ENCODE results near the gene SCN4B.
"Not testable (repeated sequence)": the region's sequence is repeated elsewhere in the genome, so short reads cannot be mapped to it uniquely, and the experiment has no call there.

The SCN4B gene

GRCh38 chr11:118184784-118185579, 32.4 kb upstream of the SCN4B start:
- WGBS, 2 donors (ENCODE audit: extremely low coverage in 2 of 2, insufficient read length in 2 of 2, insufficient replicate concordance in 1 of 2): no CpG with 5 or more reads among the region's 12 CpGs

DNA sequence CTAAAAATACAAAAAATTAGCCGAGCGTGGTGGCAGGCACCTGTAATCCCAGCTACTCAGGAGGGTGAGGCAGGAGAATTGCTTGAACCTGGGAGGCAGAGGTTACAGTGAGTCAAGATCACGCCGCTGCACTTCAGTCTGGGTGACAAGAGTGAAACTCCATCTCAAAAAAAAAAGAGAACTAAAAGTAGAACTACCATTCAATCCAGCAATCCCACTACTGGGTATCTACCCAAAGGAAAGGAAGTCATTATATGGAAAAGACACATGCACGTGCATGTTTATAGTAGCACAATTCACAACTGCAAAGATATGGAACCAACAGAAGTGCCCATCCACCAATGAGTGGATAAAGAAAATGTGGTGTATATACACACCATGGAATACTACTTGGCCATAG, 31.1 kb upstream of the SCN4B start:
- not testable (repeated sequence) for H3K14ac ChIP-seq (ENCODE audit: low read length)

More at GRCh38 chr11:118184784-118185579, 32.4 kb upstream of the SCN4B start:
- no peak for DNase-seq (ENCODE audit: low spot score)
- no peaks in the 10 kb centered on the region for H3K36me3 ChIP-seq (replicated peaks in 1 of 2; ENCODE audit: control insufficient read depth in 2 of 2, insufficient read depth in 2 of 2, low read length in 2 of 2)
- no peak overlapping the region for H4K91ac ChIP-seq (ENCODE audit: low read depth, low read length, poor library complexity)
- H2BK5ac ChIP-seq (ENCODE audit: low read length): no peak overlapping the region
- H3K14ac ChIP-seq (ENCODE audit: low read length): no peak overlapping the region
- no peak overlapping the region for H3K18ac ChIP-seq (ENCODE audit: low read length)
- no peaks in the 10 kb centered on the region for H3K79me1 ChIP-seq (ENCODE audit: low read depth, low read length)
- H2AFZ ChIP-seq (ENCODE audit: low read length): no peak overlapping the region
- no peak overlapping the region for H3K4me2 ChIP-seq (ENCODE audit: insufficient read depth, low read length, poor library complexity, severe bottlenecking)
- no peak overlapping the region for H2BK15ac ChIP-seq (ENCODE audit: low read length)
- no peak overlapping the region for H3K27ac ChIP-seq (replicated peaks; ENCODE audit: low read length)
- H2BK120ac ChIP-seq (ENCODE audit: low read depth, low read length): no peak overlapping the region
- peaks cover 0 to 3% of the 10 kb centered on the region in 2 donors for H3K4me1 ChIP-seq (ENCODE audit: control insufficient read depth in 2 of 2, insufficient read depth in 1 of 2, low read depth in 1 of 2, low read length in 2 of 2)
- H3K4me3 ChIP-seq (ENCODE audit: low read length in 2 of 2): no peak overlapping the region
- H3K4ac ChIP-seq (ENCODE audit: low read length): no peak overlapping the region
- no peak overlapping the region for H3K23ac ChIP-seq (ENCODE audit: low read depth, low read length, poor library complexity)
- H2AK5ac ChIP-seq (ENCODE audit: low read depth, low read length): no peak overlapping the region
- no peak overlapping the region for H3K9ac ChIP-seq (ENCODE audit: low read depth, low read length, poor library complexity)
- H2BK12ac ChIP-seq (ENCODE audit: low read length): no peak overlapping the region
- no peaks in the 10 kb centered on the region for H3K9me3 ChIP-seq (replicated peaks in 1 of 2; ENCODE audit: control insufficient read depth in 2 of 2, insufficient read depth in 1 of 2, low read depth in 1 of 2, low read length in 2 of 2)
- peaks cover 0 to 16% (median 0%) of the 10 kb centered on the region in 3 experiments for H3K27me3 ChIP-seq (ENCODE audit: control insufficient read depth in 3 of 3, insufficient read depth in 3 of 3, low read depth in 1 of 3, low read length in 3 of 3)
- H4K8ac ChIP-seq (ENCODE audit: low read depth, low read length): no peak overlapping the region

GRCh38 chr11:118180300-118180703, 27.7 kb upstream of the SCN4B start:
- Histone ChIP-seq H3K9me3 (replicated peaks in 1 of 2; ENCODE audit: control insufficient read depth in 2 of 2, insufficient read depth in 1 of 2, low read depth in 1 of 2, low read length in 2 of 2) (no peaks in the 10 kb centered on the region), H2BK5ac (ENCODE audit: low read length) (no peak overlapping the region), H3K27me3 (ENCODE audit: control insufficient read depth in 3 of 3, insufficient read depth in 3 of 3, low read depth in 1 of 3, low read length in 3 of 3) (peaks cover 0 to 31% (median 9%) of the 10 kb centered on the region in 3 experiments), H3K9ac (ENCODE audit: low read depth, low read length, poor library complexity) (no peak overlapping the region), H2AK5ac (ENCODE audit: low read depth, low read length) (no peak overlapping the region), H3K36me3 (replicated peaks in 1 of 2; ENCODE audit: control insufficient read depth in 2 of 2, insufficient read depth in 2 of 2, low read length in 2 of 2) (no peaks in the 10 kb centered on the region), H4K8ac (ENCODE audit: low read depth, low read length) (no peak overlapping the region), H2BK120ac (ENCODE audit: low read depth, low read length) (no peak overlapping the region), H3K4me1 (ENCODE audit: control insufficient read depth in 2 of 2, insufficient read depth in 1 of 2, low read depth in 1 of 2, low read length in 2 of 2) (peaks cover 0 to 9% of the 10 kb centered on the region in 2 donors), H2BK12ac (ENCODE audit: low read length) (no peak overlapping the region), H2BK15ac (ENCODE audit: low read length) (no peak overlapping the region), H3K4me2 (ENCODE audit: insufficient read depth, low read length, poor library complexity, severe bottlenecking) (peak overlapping the region; percentile 59), H4K91ac (ENCODE audit: low read depth, low read length, poor library complexity) (no peak overlapping the region), H3K4me3 (ENCODE audit: low read length in 2 of 2) (no peak overlapping the region), H3K4ac (ENCODE audit: low read length) (no peak overlapping the region), H3K14ac (ENCODE audit: low read length) (peak overlapping the region; percentile 11), H3K18ac (ENCODE audit: low read length) (peak overlapping the region; percentile 86), H2AFZ (ENCODE audit: low read length) (peak overlapping the region; percentile 90), H3K23ac (ENCODE audit: low read depth, low read length, poor library complexity) (no peak overlapping the region), H3K27ac (replicated peaks; ENCODE audit: low read length) (no peak overlapping the region), H3K79me1 (ENCODE audit: low read depth, low read length) (no peaks in the 10 kb centered on the region)
- no CpG with 5 or more reads among the region's 11 CpGs for WGBS, 2 donors (ENCODE audit: extremely low coverage in 2 of 2, insufficient read length in 2 of 2, insufficient replicate concordance in 1 of 2)
- DNase-seq (ENCODE audit: low spot score): peak; percentile 60

More for the DNA sequence above, 31.1 kb upstream of the SCN4B start:
- not testable (repeated sequence) for H3K36me3 ChIP-seq (replicated peaks in 1 of 2; ENCODE audit: control insufficient read depth in 2 of 2, insufficient read depth in 2 of 2, low read length in 2 of 2); H3K4me2 ChIP-seq (ENCODE audit: insufficient read depth, low read length, poor library complexity, severe bottlenecking); H3K9ac ChIP-seq (ENCODE audit: low read depth, low read length, poor library complexity); H2AFZ ChIP-seq (ENCODE audit: low read length); H2BK120ac ChIP-seq (ENCODE audit: low read depth, low read length); H3K18ac ChIP-seq (ENCODE audit: low read length); H2AK5ac ChIP-seq (ENCODE audit: low read depth, low read length); H3K4me3 ChIP-seq (ENCODE audit: low read length in 2 of 2); H3K79me1 ChIP-seq (ENCODE audit: low read depth, low read length); H4K8ac ChIP-seq (ENCODE audit: low read depth, low read length); H3K23ac ChIP-seq (ENCODE audit: low read depth, low read length, poor library complexity); H2BK15ac ChIP-seq (ENCODE audit: low read length); H2BK5ac ChIP-seq (ENCODE audit: low read length); H3K4me1 ChIP-seq (ENCODE audit: control insufficient read depth in 2 of 2, insufficient read depth in 1 of 2, low read depth in 1 of 2, low read length in 2 of 2); H3K4ac ChIP-seq (ENCODE audit: low read length); H4K91ac ChIP-seq (ENCODE audit: low read depth, low read length, poor library complexity); DNase-seq (ENCODE audit: low spot score); H3K27ac ChIP-seq (replicated peaks; ENCODE audit: low read length); H2BK12ac ChIP-seq (ENCODE audit: low read length); H3K9me3 ChIP-seq (replicated peaks in 1 of 2; ENCODE audit: control insufficient read depth in 2 of 2, insufficient read depth in 1 of 2, low read depth in 1 of 2, low read length in 2 of 2)
- peaks cover 0 to 16% (median 0%) of the 10 kb centered on the region in 3 experiments for H3K27me3 ChIP-seq (ENCODE audit: control insufficient read depth in 3 of 3, insufficient read depth in 3 of 3, low read depth in 1 of 3, low read length in 3 of 3)
- no CpG with 5 or more reads among the region's 5 CpGs for WGBS, 2 donors (ENCODE audit: extremely low coverage in 2 of 2, insufficient read length in 2 of 2, insufficient replicate concordance in 1 of 2)

DNA sequence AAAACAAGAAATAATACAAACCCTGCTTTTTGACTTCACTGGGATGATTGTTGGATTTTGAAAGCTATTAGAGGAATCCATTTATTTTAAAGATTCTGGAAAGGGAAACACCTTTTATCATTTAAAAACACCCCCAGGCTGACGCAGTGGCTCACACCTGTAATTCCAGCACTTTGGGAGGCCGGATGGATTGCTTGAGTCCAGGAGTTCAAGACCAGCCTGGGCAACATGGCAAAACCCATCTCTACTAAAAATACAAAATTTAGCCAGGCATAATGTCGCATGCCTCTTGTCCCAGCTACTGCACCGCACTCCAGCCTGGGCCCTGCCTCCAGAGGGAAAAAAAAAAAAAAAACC, 24.1 kb upstream of the SCN4B start:
- no peak overlapping the region for H2BK15ac ChIP-seq (ENCODE audit: low read length)
- peaks cover 0 to 51% (median 23%) of the 10 kb centered on the region in 3 experiments for H3K27me3 ChIP-seq (ENCODE audit: control insufficient read depth in 3 of 3, insufficient read depth in 3 of 3, low read depth in 1 of 3, low read length in 3 of 3)
- no CpG with 5 or more reads among the region's 4 CpGs for WGBS, 2 donors (ENCODE audit: extremely low coverage in 2 of 2, insufficient read length in 2 of 2, insufficient replicate concordance in 1 of 2)
- no peak overlapping the region for H4K91ac ChIP-seq (ENCODE audit: low read depth, low read length, poor library complexity)
- no peaks in the 10 kb centered on the region for H3K9me3 ChIP-seq (replicated peaks in 1 of 2; ENCODE audit: control insufficient read depth in 2 of 2, insufficient read depth in 1 of 2, low read depth in 1 of 2, low read length in 2 of 2)
- H3K18ac ChIP-seq (ENCODE audit: low read length): no peak overlapping the region
- no peak overlapping the region for H3K4me2 ChIP-seq (ENCODE audit: insufficient read depth, low read length, poor library complexity, severe bottlenecking)
- H2BK120ac ChIP-seq (ENCODE audit: low read depth, low read length): no peak overlapping the region
- H3K79me1 ChIP-seq (ENCODE audit: low read depth, low read length): no peaks in the 10 kb centered on the region
- H3K4me1 ChIP-seq (ENCODE audit: control insufficient read depth in 2 of 2, insufficient read depth in 1 of 2, low read depth in 1 of 2, low read length in 2 of 2): peaks cover 0 to 16% of the 10 kb centered on the region in 2 donors
- H3K27ac ChIP-seq (replicated peaks; ENCODE audit: low read length): no peak overlapping the region
- no peak overlapping the region for H3K14ac ChIP-seq (ENCODE audit: low read length)
- no peak overlapping the region for H2AK5ac ChIP-seq (ENCODE audit: low read depth, low read length)
- no peak overlapping the region for H3K9ac ChIP-seq (ENCODE audit: low read depth, low read length, poor library complexity)
- no peak overlapping the region for H3K4me3 ChIP-seq (ENCODE audit: low read length in 2 of 2)
- H3K23ac ChIP-seq (ENCODE audit: low read depth, low read length, poor library complexity): no peak overlapping the region
- no peaks in the 10 kb centered on the region for H3K36me3 ChIP-seq (replicated peaks in 1 of 2; ENCODE audit: control insufficient read depth in 2 of 2, insufficient read depth in 2 of 2, low read length in 2 of 2)
- DNase-seq (ENCODE audit: low spot score): no peak
- no peak overlapping the region for H2BK5ac ChIP-seq (ENCODE audit: low read length)
- no peak overlapping the region for H4K8ac ChIP-seq (ENCODE audit: low read depth, low read length)
- no peak overlapping the region for H2BK12ac ChIP-seq (ENCODE audit: low read length)
- no peak overlapping the region for H2AFZ ChIP-seq (ENCODE audit: low read length)
- H3K4ac ChIP-seq (ENCODE audit: low read length): no peak overlapping the region
